ENCODE results near the gene DENND5A.

- TF ChIP-seq CTCF (conservative IDR thresholded peaks at IDR 0.05; ENCODE audit: low read length) = peak; percentile 51; the same call in 1 of the 2 replicates
- TF ChIP-seq EZH2phosphoT487 (IDR thresholded peaks at IDR 0.05; ENCODE audit: borderline replicate concordance, low read depth, low read length) = no peak
Measured at GRCh38 chr11:9276571-9276970, 11.4 kb upstream of the DENND5A start.
